Sigmoid colon (tissue), 4 donors: Measurements from ENCODE around the gene MORN4.

Experiments
- EP300 ChIP-seq, 4 donors: sonication (generic); formaldehyde crosslinking; IDR thresholded peaks; one replicate each; pipeline ENCODE4 v1.6.1; 2017; ENCODE audit warnings: antibody characterized with exemption in 4 of 4
- POLR2A ChIP-seq, 2 donors: fragments of 450-650 bp; IDR thresholded peaks; one replicate each; pipeline ENCODE4 v1.6.1; 2016; ENCODE audit warnings: antibody characterized with exemption in 2 of 2, mild to moderate bottlenecking in 2 of 2, moderate library complexity in 2 of 2
- POLR2AphosphoS5 ChIP-seq, 4 donors: sonication (generic); formaldehyde crosslinking; IDR thresholded peaks; one replicate each; pipeline ENCODE4 v1.6.1; 2017; ENCODE audit warnings: antibody characterized with exemption in 4 of 4
- TF ChIP-seq, protein P1 (sequence below), 4 experiments: fragments of 450-650 bp in 3 of 4; fragments of 200-600 bp in 1 of 4; IDR thresholded peaks; one replicate each; pipeline ENCODE4 v1.5.1; 2016 to 2019; ENCODE audit warnings: antibody characterized with exemption in 4 of 4, mild to moderate bottlenecking in 3 of 4, moderate library complexity in 2 of 4

- TF ChIP-seq, protein P1, sequence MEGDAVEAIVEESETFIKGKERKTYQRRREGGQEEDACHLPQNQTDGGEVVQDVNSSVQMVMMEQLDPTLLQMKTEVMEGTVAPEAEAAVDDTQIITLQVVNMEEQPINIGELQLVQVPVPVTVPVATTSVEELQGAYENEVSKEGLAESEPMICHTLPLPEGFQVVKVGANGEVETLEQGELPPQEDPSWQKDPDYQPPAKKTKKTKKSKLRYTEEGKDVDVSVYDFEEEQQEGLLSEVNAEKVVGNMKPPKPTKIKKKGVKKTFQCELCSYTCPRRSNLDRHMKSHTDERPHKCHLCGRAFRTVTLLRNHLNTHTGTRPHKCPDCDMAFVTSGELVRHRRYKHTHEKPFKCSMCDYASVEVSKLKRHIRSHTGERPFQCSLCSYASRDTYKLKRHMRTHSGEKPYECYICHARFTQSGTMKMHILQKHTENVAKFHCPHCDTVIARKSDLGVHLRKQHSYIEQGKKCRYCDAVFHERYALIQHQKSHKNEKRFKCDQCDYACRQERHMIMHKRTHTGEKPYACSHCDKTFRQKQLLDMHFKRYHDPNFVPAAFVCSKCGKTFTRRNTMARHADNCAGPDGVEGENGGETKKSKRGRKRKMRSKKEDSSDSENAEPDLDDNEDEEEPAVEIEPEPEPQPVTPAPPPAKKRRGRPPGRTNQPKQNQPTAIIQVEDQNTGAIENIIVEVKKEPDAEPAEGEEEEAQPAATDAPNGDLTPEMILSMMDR (IDR thresholded peaks at IDR 0.05), result no peak
- TF ChIP-seq POLR2AphosphoS5 (IDR thresholded peaks at IDR 0.05) (no peak), POLR2A (IDR thresholded peaks at IDR 0.05) (no peak), EP300 (IDR thresholded peaks at IDR 0.05) (no peak)
Observed at GRCh38 chr10:97584060-97584797, 49.1 kb downstream of the MORN4 start, which contains the start of gene HOGA1.
